HG03196 (cell line): ENCODE measurements around the gene PCDHGA10.
"Not testable (repeated sequence)": the region's sequence is repeated elsewhere in the genome, so short reads cannot be mapped to it uniquely, and the experiment has no call there.

Source experiments
- ATAC-seq: cut with Tn5 transposase; IDR thresholded peaks from one replicate; pipeline ENCODE4 v1.9.1; 2021; ENCODE audit not compliant: unreplicated experiment

The PCDHGA10 gene

DNA sequence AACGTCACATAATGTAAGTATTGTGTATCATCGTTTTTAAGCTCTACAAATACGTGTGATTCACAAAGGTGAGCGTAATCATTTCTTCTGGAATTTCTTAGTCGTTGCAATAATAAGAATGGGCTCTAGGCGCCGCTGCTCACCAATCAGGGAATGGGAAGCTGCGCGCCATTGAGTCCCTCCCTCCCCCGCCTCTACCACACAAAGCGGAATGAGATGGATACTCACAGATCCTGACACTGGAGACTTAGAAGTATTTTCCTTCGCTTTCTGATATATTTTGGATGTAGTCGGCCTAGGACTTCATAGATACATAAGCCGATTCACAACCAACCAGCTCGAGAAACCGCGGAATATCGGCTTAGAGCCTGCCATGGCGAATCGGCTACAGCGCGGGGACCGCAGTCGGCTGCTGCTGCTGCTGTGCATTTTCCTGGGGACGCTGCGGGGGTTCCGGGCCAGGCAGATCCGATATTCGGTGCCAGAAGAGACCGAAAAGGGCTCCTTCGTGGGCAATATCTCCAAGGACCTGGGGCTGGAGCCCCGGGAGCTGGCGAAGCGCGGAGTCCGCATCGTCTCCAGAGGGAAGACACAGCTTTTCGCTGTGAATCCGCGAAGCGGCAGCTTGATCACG lies 8.2 kb downstream of the PCDHGA10 start, which contains the start of gene PCDHGA11:
PCDHGA11 (plus strand) TSS at position 197 of the 634 bp plus-strand sequence; CDS start at position 374, 177 bp downstream.
- ATAC-seq: no peak

DNA sequence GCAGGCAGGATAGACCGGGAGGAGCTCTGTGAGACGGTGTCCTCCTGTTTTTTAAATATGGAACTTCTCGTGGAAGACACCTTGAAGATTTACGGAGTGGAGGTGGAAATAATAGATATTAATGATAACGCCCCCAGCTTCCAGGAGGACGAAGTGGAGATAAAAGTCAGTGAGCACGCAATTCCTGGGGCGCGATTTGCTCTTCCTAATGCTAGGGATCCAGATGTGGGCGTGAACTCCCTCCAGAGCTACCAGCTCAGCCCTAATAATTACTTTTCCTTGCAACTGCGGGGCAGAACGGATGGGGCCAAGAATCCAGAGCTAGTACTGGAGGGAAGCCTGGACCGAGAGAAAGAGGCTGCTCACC lies 8.7 kb downstream of the PCDHGA10 start:
- no peak for ATAC-seq

DNA sequence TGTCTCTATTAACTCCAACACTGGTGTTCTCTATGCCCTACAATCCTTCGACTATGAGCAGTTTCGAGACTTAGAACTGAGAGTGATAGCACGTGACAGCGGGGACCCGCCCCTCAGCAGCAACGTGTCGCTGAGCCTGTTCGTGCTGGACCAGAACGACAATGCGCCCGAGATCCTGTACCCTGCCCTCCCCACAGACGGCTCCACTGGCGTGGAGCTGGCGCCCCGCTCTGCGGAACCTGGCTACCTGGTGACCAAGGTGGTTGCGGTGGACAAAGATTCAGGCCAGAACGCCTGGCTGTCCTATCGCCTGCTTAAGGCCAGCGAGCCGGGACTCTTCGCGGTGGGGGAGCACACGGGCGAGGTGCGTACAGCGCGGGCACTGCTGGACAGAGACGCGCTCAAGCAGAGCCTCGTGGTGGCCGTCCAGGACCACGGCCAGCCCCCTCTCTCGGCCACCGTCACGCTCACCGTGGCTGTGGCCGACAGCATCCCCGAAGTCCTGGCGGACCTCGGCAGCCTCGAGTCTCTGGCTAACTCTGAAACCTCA lies 10.0 kb downstream of the PCDHGA10 start:
- no peak for ATAC-seq

GRCh38 chr5:141427783-141428426 lies 15.1 kb downstream of the PCDHGA10 start:
- ATAC-seq: no peak

DNA sequence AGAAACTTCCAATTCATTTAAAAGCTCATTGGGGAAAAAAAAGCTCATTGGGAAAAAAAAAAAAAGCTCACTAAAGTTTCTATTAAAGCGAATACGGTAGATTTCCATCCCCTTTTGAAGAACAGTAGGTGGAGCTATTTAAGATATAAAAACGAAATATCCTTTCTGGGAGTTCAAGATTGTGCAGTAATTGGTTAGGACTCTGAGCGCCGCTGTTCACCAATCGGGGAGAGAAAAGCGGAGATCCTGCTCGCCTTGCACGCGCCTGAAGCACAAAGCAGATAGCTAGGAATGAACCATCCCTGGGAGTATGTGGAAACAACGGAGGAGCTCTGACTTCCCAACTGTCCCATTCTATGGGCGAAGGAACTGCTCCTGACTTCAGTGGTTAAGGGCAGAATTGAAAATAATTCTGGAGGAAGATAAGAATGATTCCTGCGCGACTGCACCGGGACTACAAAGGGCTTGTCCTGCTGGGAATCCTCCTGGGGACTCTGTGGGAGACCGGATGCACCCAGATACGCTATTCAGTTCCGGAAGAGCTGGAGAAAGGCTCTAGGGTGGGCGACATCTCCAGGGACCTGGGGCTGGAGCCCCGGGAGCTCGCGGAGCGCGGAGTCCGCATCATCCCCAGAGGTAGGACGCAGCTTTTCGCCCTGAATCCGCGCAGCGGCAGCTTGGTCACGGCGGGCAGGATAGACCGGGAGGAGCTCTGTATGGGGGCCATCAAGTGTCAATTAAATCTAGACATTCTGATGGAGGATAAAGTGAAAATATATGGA lies 17.7 kb downstream of the PCDHGA10 start, which contains the start of gene PCDHGA12:
PCDHGA12 (plus strand) TSS at position 176 of the 782 bp plus-strand sequence; CDS start at position 429, 253 bp downstream.
- ATAC-seq: no peak

DNA sequence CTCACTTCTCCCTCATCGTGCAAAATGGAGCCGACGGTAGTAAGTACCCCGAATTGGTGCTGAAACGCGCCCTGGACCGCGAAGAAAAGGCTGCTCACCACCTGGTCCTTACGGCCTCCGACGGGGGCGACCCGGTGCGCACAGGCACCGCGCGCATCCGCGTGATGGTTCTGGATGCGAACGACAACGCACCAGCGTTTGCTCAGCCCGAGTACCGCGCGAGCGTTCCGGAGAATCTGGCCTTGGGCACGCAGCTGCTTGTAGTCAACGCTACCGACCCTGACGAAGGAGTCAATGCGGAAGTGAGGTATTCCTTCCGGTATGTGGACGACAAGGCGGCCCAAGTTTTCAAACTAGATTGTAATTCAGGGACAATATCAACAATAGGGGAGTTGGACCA lies 18.5 kb downstream of the PCDHGA10 start:
- no peak for ATAC-seq

GRCh38 chr5:141432308-141432707 lies 19.5 kb downstream of the PCDHGA10 start:
- not testable (repeated sequence) for ATAC-seq

DNA sequence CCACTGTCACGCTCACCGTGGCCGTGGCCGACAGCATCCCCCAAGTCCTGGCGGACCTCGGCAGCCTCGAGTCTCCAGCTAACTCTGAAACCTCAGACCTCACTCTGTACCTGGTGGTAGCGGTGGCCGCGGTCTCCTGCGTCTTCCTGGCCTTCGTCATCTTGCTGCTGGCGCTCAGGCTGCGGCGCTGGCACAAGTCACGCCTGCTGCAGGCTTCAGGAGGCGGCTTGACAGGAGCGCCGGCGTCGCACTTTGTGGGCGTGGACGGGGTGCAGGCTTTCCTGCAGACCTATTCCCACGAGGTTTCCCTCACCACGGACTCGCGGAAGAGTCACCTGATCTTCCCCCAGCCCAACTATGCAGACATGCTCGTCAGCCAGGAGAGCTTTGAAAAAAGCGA lies 19.9 kb downstream of the PCDHGA10 start:
- ATAC-seq: not testable (repeated sequence)

GRCh38 chr5:141434006-141434405 lies 21.2 kb downstream of the PCDHGA10 start:
- ATAC-seq: no peak

- ATAC-seq: no peak
These were observed 24.4 kb downstream of the PCDHGA10 start for GRCh38 chr5:141437221-141437620.

DNA sequence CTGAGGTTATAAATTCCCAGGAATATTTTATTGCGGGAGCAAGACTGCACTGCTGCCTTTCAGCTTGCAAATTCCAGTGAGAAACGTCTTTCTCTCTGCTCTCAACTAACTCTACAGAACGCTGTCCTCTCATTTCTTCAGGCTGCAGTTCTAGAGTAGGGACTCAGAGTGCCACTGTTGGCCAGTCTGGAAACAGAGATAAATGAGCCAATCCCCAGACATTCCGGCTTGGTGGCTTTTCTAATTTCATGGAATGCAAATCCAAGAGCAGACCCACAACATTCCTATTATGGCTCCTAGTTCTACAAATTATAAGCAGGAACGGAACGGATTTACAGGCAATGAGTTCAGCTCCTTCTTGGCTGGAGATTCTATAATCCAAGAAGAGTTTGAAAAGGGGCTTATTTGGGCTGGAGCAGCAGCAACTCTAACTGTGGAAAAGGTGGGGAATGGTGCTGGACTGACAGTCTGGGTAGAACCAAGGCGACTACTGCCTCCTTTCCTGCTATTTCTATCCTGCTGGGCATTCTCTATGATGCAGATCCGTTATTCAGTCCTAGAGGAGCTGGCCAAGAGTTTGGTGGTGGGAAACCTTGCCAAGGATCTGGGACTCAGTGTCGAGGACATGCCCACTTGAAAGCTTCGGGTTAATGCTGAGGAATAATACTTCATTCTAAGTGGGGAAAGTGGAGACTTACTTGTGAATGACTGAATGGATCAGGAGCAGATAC lies 26.8 kb downstream of the PCDHGA10 start:
- ATAC-seq: no peak

DNA sequence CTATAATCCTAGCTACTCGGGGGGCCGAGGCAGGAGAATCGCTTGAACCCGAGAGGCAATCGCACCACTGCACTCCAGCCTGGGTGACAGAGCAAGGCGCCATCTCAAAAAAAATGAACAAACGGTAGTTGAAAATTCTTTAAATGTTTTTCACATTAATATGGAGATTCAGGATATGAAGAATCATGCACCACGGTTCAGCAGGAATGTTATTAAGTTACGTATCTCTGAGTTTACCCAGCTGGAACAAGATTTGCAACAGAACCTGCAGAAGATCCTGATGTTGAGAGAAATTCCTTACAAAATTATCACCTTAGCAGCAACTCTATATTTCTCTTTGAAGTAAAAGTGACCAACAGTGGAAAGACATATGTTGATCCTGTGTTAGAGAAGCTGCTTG lies 27.6 kb downstream of the PCDHGA10 start:
- no peak for ATAC-seq

DNA sequence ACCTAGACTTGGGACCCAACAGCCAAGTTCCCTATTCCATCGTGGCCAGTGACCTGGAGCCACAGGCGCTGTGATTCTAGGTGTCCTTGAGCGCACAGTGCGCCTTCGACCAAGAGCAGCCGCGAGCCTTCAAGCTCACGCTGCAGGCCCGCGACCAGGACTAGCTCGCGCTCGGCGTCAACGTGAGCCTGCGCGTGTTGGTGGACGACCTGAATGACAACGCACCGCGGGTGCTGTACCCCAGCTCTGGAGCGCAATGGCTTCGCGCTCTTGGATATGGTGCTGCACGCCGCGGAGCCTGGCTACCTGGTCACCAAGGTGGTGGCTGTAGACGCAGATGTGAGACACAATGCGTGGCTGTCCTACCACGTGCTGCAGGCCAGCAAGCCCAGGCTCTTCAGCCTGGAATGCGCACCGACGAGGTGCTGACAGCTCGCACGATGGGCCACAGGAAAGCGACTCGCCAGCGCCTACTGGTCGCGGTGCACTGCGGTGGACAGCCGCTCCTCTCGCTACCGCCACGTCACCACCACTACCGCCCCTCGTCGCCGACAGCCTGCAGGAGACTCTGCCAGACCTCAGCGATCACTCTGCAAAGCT lies 28.9 kb downstream of the PCDHGA10 start:
- ATAC-seq: no peak

GRCh38 chr5:141465351-141465750 lies 52.6 kb downstream of the PCDHGA10 start:
- no peak for ATAC-seq
